K562 (cell line): ENCODE results near the gene TRIM36. TPM values are rescaled to one million over a fixed set of nuclear protein-coding genes. Genes with fewer than 3 reads are reported as not detected.

Source experiments
- ATAC-seq: fragments of 200-7000 bp; cut with Tn5 transposase; 3 replicates; pipeline ENCODE4 v1.9.1; 2020; ENCODE audit warnings: moderate library complexity
- BruUV-seq: library from RNA; stranded (reverse); fragments of 400-500 nt; replicated peaks from 2 replicates; lab custom pipeline; 2021; lab: Mats Ljungman, UMichigan
- CTCF ChIA-PET: fragments of 300-600 bp; formaldehyde crosslinking; extraction: SDS; loops from one replicate; lab custom pipeline; 2021; ENCODE audit warnings: low intra/inter-chr PET ratio; lab: Yijun Ruan, JAX
- POLR2A ChIA-PET: fragments of 300-600, 350-650 bp; sonication (Branson Sonifier 250); formaldehyde crosslinking; extraction: SDS; loops from one replicate; lab custom pipeline; 2021; ENCODE audit warnings: antibody characterized with exemption, inconsistent platforms; lab: Yijun Ruan, JAX
- DNase-seq, 4 experiments: peaks; one replicate each; pipeline versions ENCODE4 v3.0.0 to v3.0.0-alpha.2; 2011 to 2018; ENCODE audit warnings: low spot score in 3 of 4, mixed read lengths in 3 of 4; ENCODE audit errors: extremely low read depth in 1 of 4
- FAIRE-seq: peaks from 2 replicates; lab custom pipeline; 2011; peaks lifted over from hg19 to GRCh38; lab: Jason Lieb, UNC
- H2AFZ ChIP-seq: 2 replicates; pipeline ENCODE4 v1.6.0; 2011; ENCODE audit warnings: low read depth, low read length, control low read depth, inconsistent platforms
- H3K27ac ChIP-seq: fragments of 200-600 bp; 3 replicates; pipeline ENCODE4 v1.8.0; 2011; ENCODE audit warnings: low read depth, mild to moderate bottlenecking, control low read depth, inconsistent platforms, low read length, moderate library complexity, mixed read lengths; ENCODE audit errors: extremely low read depth
- H3K27me3 ChIP-seq, 2 experiments: fragments of 300-600 bp in 1 of 2; 2 replicates in 1 of 2; 3 replicates in 1 of 2; pipeline versions ENCODE4 v1.6.0 to v1.8.0; 2011; ENCODE audit warnings: inconsistent platforms in 2 of 2, low read length in 2 of 2, mild to moderate bottlenecking in 1 of 2, mixed read lengths in 1 of 2, moderate library complexity in 1 of 2; ENCODE audit not compliant: control insufficient read depth in 2 of 2, insufficient read depth in 2 of 2
- H3K36me3 ChIP-seq: fragments of 300-600 bp; 3 replicates; pipeline ENCODE4 v1.8.0; 2011; ENCODE audit warnings: mild to moderate bottlenecking, low read length, inconsistent platforms; ENCODE audit not compliant: control insufficient read depth, insufficient read depth
- H3K4me1 ChIP-seq, 2 experiments: fragments of 200-600 bp in 1 of 2; replicated peaks in 1 of 2; 2 replicates in 1 of 2; 3 replicates in 1 of 2; pipeline versions ENCODE4 v1.5.1 to v1.8.0; 2011; ENCODE audit warnings: inconsistent platforms in 2 of 2, low read length in 2 of 2, mild to moderate bottlenecking in 1 of 2, mixed read lengths in 1 of 2, moderate library complexity in 1 of 2; ENCODE audit not compliant: control insufficient read depth in 2 of 2, insufficient read depth in 2 of 2
- H3K4me2 ChIP-seq: 2 replicates; pipeline ENCODE4 v1.6.1; 2011; ENCODE audit warnings: low read length, control low read depth, inconsistent platforms, mixed read lengths; ENCODE audit not compliant: insufficient read depth
- H3K4me3 ChIP-seq: fragments of 200-600 bp; sonication (generic), shearing (Covaris generic); 2 replicates; pipeline ENCODE4 v1.5.1; 2016; ENCODE audit warnings: control low read depth, inconsistent platforms
- H3K79me2 ChIP-seq: fragments of 200-600 bp; 3 replicates; pipeline ENCODE4 v1.8.0; 2011; ENCODE audit warnings: low read length, inconsistent platforms; ENCODE audit not compliant: control insufficient read depth, insufficient read depth
- H3K9ac ChIP-seq, 2 experiments: 2 replicates each; pipeline versions ENCODE4 v1.6.0 to v1.6.1; 2011; ENCODE audit warnings: low read depth in 2 of 2, low read length in 2 of 2, control low read depth in 1 of 2, inconsistent platforms in 1 of 2, mild to moderate bottlenecking in 1 of 2, mixed read lengths in 1 of 2; ENCODE audit not compliant: insufficient read depth in 1 of 2
- H3K9me1 ChIP-seq: one replicate; pipeline ENCODE4 v1.6.0; 2011; ENCODE audit warnings: inconsistent platforms, mild to moderate bottlenecking, low read length, moderate library complexity; ENCODE audit not compliant: control insufficient read depth, insufficient read depth
- H3K9me3 ChIP-seq: replicated peaks from 2 replicates; pipeline ENCODE4 v1.5.1; 2011; ENCODE audit warnings: low read depth, low read length, inconsistent platforms; ENCODE audit not compliant: control insufficient read depth, insufficient read depth
- H4K20me1 ChIP-seq: replicated peaks from 2 replicates; pipeline ENCODE4 v1.6.1; 2011; ENCODE audit warnings: low read length, inconsistent platforms, mixed read lengths; ENCODE audit not compliant: control insufficient read depth, insufficient read depth
- ARID1B ChIP-seq: fragments of 450-650 bp; IDR thresholded peaks from 2 replicates; pipeline ENCODE4 v1.6.1; 2016; ENCODE audit warnings: antibody characterized with exemption, mild to moderate bottlenecking, inconsistent platforms
- CEBPZ ChIP-seq: fragments of 150-350 bp; IDR thresholded peaks from 2 replicates; pipeline ENCODE4 v1.6.1; 2014; ENCODE audit warnings: low read depth, mild to moderate bottlenecking, low read length, borderline replicate concordance
- CSDE1 ChIP-seq, 2 experiments: fragments of 450-650 bp; IDR thresholded peaks; 2 replicates each; pipeline ENCODE4 v1.6.1; 2016; ENCODE audit warnings: mild to moderate bottlenecking in 1 of 2
- HMGXB4 ChIP-seq: sonication (generic); formaldehyde crosslinking; IDR thresholded peaks from 2 replicates; pipeline ENCODE4 v1.8.1; 2023; ENCODE audit warnings: mild to moderate bottlenecking, missing genetic modification reagents
- MXI1 ChIP-seq: IDR thresholded peaks from 2 replicates; pipeline ENCODE4 v1.6.1; 2011; ENCODE audit warnings: low read depth, mild to moderate bottlenecking, improper control_type of control experiment, low read length
- THAP12 ChIP-seq: fragments of 250-450 bp; sonication (Bioruptor Pico); IDR thresholded peaks from 2 replicates; pipeline ENCODE4 v1.9.0; 2021; ENCODE audit warnings: mild to moderate bottlenecking, inconsistent platforms
- ZSCAN29 ChIP-seq: fragments of 450-650 bp; IDR thresholded peaks from 2 replicates; pipeline ENCODE4 v1.6.1; 2017
- WGBS: fragments of 100-300 bp; shearing (Covaris generic); methylation state at CpG from one replicate; pipeline ENCODE4 v1.1.6; 2016; ENCODE audit warnings: low coverage, mixed read lengths; ENCODE audit not compliant: insufficient coverage; ENCODE audit errors: missing lambda C conversion rate; 5-methylcytosine and 5-hydroxymethylcytosine counted together
- in situ Hi-C: fragments of 300-500 bp; cut with MboI; formaldehyde crosslinking; loops from 4 replicates; pipeline ENCODE4 v1.15.0; 2018; ENCODE audit warnings: inconsistent platforms, mixed read lengths
- intact Hi-C: fragments of 100-400 bp; cut with micrococcal nuclease; formaldehyde crosslinking; loops from 2 replicates; pipeline ENCODE4 v1.14.2; 2022
- polyA plus RNA-seq, 8 experiments: library from polyadenylated mRNA; depleted of rRNA in 4 of 8; stranded (reverse) in 5 of 8; unstranded in 3 of 8; fragments of >200 nt; fragmentation: Nextera tagmentation in 2 of 8; fragmentation: Illumina TruSeq in 1 of 8; extraction: Ambion mirVana in 2 of 8; extraction: Trizol in 1 of 8; gene quantifications; 2 replicates each; pipeline versions ENCODE4 v1.2.1 to v1.2.3, GENCODE V29; 2011 to 2014; ENCODE audit warnings: inconsistent platforms in 1 of 8, missing spikeins in 1 of 8
- total RNA-seq, 7 experiments: library from RNA; depleted of rRNA in 6 of 7; stranded (reverse); fragments of >200 nt in 6 of 7; fragmentation: Illumina TruSeq in 2 of 7; extraction: Trizol in 2 of 7; gene quantifications; 2 replicates each; pipeline versions ENCODE4 v1.2.1 to v1.2.3, GENCODE V29; 2011 to 2021; ENCODE audit warnings: low replicate concordance in 1 of 7

Gene TRIM36
- total and polyA plus RNA-seq, 9 of the 15 experiments (the other 6 are each of a cell fraction or from before 2014, with no cell fraction given) = 0.10 to 0.71 (median 0.31) TPM

GRCh38 chr5:115202952-115203351, 33.2 kb upstream of the TRIM36 start (continued):
- no peak for TF ChIP-seq HMGXB4 (CRISPR knock-in tag)
- no peak for TF ChIP-seq CSDE1 (IDR thresholded peaks at IDR 0.05)

- no peaks in the 10 kb centered on the region; a peak in 1 of 5 replicates for H3K27me3 ChIP-seq
- H3K36me3 ChIP-seq = no peaks in the 10 kb centered on the region
- H3K79me2 ChIP-seq = no peaks in the 10 kb centered on the region
- no peak overlapping the region for H3K9ac ChIP-seq
- in situ Hi-C loops (no loop called here), intact Hi-C loops (no loop called here)
- no peaks in the 10 kb centered on the region for H3K4me1 ChIP-seq
- WGBS = 0% methylated on average over 3 of the region's 3 CpGs
- no peaks in the 10 kb centered on the region for H4K20me1 ChIP-seq
- CTCF ChIA-PET = interaction anchor here (0.7 kb wide), 1 partner anchor 35 kb away, joined by 3 read pairs; no protein-coding TSS in a partner anchor
- ATAC-seq (no peak), FAIRE-seq (no peak), DNase-seq (no peak)
- no peak overlapping the region for H3K4me3 ChIP-seq
- no peaks in the 10 kb centered on the region for H3K9me3 ChIP-seq
- H3K9me1 ChIP-seq = no peaks in the 10 kb centered on the region
- H3K27ac ChIP-seq = no peak overlapping the region
- TF ChIP-seq ARID1B (no peak), ZSCAN29 (no peak), CEBPZ (no peak), MXI1 (no peak), THAP12 (CRISPR knock-in tag) (no peak)
- TF ChIP-seq, all 486 proteins: peak for 0
- no peak overlapping the region for H3K4me2 ChIP-seq
- no TSS peak for BruUV-seq
- POLR2A ChIA-PET = interaction anchor here (0.7 kb wide), 1 partner anchor 9 kb away, joined by 4 read pairs; no protein-coding TSS in a partner anchor
- no peak overlapping the region for H2AFZ ChIP-seq
These were observed 26.5 kb upstream of the TRIM36 start for GRCh38 chr5:115196161-115196560.
